NCI-H82 (cell line): ENCODE measurements around the gene ALOXE3.
"Not testable (repeated sequence)": the region's sequence is repeated elsewhere in the genome, so short reads cannot be mapped to it uniquely, and the experiment has no call there.

Experiments
- DNase-seq: peaks from one replicate; lab custom pipeline; 2025; lab: John Stamatoyannopoulos, UW

Gene ALOXE3

GRCh38 chr17:8069587-8069860, 48.8 kb downstream of the ALOXE3 start:
- peak; percentile 29 for DNase-seq

- no peak for DNase-seq
Measured at GRCh38 chr17:8068736-8069586, 49.4 kb downstream of the ALOXE3 start.

- DNase-seq, result no peak
Measured at GRCh38 chr17:8067806-8068205, 50.5 kb downstream of the ALOXE3 start.

GRCh38 chr17:8066841-8067775, 51.2 kb downstream of the ALOXE3 start:
- no peak for DNase-seq

- no peak for DNase-seq
Measured at GRCh38 chr17:8064561-8065019, 53.7 kb downstream of the ALOXE3 start.

- DNase-seq, result peak; percentile 73
Measured at GRCh38 chr17:8063761-8064534, 54.4 kb downstream of the ALOXE3 start.

- DNase-seq, result peak; percentile 46
Measured at GRCh38 chr17:8062807-8063483, 55.4 kb downstream of the ALOXE3 start.

- no peak for DNase-seq
Measured at GRCh38 chr17:8062435-8062806, 55.9 kb downstream of the ALOXE3 start.

GRCh38 chr17:8061851-8062250, 56.5 kb downstream of the ALOXE3 start:
- not testable (repeated sequence) for DNase-seq

- DNase-seq, result peak; percentile 93
Measured at GRCh38 chr17:8060274-8060673, 58.0 kb downstream of the ALOXE3 start.

- no peak for DNase-seq
Measured at GRCh38 chr17:8059131-8059530, 59.2 kb downstream of the ALOXE3 start.

- DNase-seq, result peak; percentile 99
Measured at GRCh38 chr17:8057691-8058114, 60.6 kb downstream of the ALOXE3 start.

GRCh38 chr17:8056976-8057625, 61.2 kb downstream of the ALOXE3 start:
- no peak for DNase-seq

- peak; percentile 97 for DNase-seq
Measured at GRCh38 chr17:8056232-8056975, 61.9 kb downstream of the ALOXE3 start.

- DNase-seq, result no peak
Measured at GRCh38 chr17:8055851-8056231, 62.5 kb downstream of the ALOXE3 start.

- no peak for DNase-seq
Measured at GRCh38 chr17:8053600-8053999, 64.7 kb downstream of the ALOXE3 start.

GRCh38 chr17:8052256-8053252, 65.8 kb downstream of the ALOXE3 start:
- DNase-seq, result no peak

GRCh38 chr17:8051831-8052230, 66.5 kb downstream of the ALOXE3 start:
- no peak for DNase-seq

GRCh38 chr17:8048736-8049135, 69.6 kb downstream of the ALOXE3 start:
- no peak for DNase-seq
